GM18867 (cell line): Measurements from ENCODE around the gene ANKRD2.
A peak's percentile ranks its signal among the peaks of the same experiment; 100 is the strongest.

Experiments
- ATAC-seq: cut with Tn5 transposase; IDR thresholded peaks from one replicate; pipeline ENCODE4 v1.9.1; 2021; ENCODE audit warnings: mild to moderate bottlenecking, moderate library complexity; ENCODE audit not compliant: unreplicated experiment

The ANKRD2 gene

DNA sequence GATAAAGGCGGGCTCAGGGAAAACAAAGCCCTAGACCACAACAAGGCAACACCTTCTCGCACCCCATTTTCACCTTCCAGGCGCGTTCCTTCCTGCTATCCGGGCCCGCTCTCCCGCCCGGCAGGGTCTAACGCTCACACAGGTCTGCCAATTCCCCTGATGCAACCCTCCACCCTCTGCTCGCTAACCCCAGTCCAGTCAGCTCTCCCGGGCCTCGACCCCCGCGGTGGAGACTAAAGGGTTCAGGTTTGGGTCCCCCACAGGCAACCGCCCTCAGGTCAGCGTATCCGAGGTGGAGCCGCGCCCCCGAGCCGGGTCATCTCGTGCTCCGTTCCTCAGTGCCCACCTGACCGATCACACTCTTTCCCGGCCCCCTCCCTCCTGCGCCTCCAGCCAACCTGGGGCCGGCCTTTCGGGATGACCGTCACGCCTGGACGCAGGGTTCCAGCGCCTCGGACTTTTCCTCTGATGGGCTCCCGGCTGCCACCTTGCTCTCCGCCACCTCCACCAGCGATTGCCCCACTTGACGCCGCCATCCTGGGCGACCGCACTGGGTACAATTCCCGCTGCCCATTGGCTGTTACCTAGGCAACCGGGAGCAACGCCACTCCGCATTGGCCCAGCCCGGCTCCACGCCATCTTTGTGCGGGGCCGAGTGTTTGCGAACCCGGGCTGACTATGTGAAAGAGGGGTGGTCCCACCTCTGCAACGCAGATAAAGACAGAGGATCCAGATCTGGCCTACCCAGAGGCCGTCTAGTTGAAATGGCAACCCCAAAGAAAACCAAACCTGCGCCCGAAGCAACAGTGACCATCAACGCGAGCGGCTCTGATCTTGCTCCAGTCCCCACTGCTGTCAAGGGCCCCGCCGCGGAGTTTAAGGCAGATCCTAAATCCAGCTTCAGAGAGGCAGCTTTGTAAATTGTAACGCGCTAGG lies 60.6 kb downstream of the ANKRD2 start, which contains the start of gene MORN4:
MORN4 (minus strand) TSS at position 552 of the 936 bp plus-strand sequence. CDS start 13,847 bp downstream, outside the sequence.
- peak; percentile 99 for ATAC-seq
